D721Med (cell line): ENCODE data around the gene TMEM82.

Experiments
- DNase-seq: peaks from one replicate; pipeline ENCODE4 v3.0.0; 2011; ENCODE audit warnings: low spot score; ENCODE audit not compliant: insufficient read length
- FAIRE-seq: peaks from 2 replicates; lab custom pipeline; 2011; peaks lifted over from hg19 to GRCh38; lab: Jason Lieb, UNC
- CTCF ChIP-seq: IDR thresholded peaks from 2 replicates; pipeline ENCODE4 v1.5.1; 2012; ENCODE audit warnings: mild to moderate bottlenecking, control low read depth; ENCODE audit not compliant: insufficient read depth; ENCODE audit errors: missing control alignments

TMEM82 gene

DNA sequence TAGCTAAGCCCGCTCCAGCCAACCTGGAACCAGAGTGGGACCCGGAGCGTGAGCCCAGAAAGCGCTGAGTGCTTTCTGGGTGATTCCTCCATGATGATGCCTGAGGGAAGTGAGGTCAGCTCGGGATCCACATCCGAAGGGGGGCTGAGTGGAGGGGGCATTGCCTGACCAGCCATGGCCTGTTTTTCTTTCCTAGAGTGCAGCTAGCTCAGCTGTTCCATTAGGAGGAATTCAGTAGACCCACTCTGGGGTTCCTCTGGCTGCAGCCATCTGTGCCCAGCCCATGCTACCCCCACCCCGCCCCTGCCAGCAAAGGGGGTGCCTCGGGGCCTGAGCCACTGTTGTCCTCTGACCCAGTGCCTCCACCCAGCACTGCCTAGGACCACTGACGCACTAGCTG is 15.8 kb upstream of the TMEM82 start:
- DNase-seq (no peak), FAIRE-seq (no peak)
- TF ChIP-seq CTCF, result no peak

GRCh38 chr1:15727021-15727420 is 15.3 kb upstream of the TMEM82 start:
- FAIRE-seq (no peak), DNase-seq (no peak)
- no peak for TF ChIP-seq CTCF

DNA sequence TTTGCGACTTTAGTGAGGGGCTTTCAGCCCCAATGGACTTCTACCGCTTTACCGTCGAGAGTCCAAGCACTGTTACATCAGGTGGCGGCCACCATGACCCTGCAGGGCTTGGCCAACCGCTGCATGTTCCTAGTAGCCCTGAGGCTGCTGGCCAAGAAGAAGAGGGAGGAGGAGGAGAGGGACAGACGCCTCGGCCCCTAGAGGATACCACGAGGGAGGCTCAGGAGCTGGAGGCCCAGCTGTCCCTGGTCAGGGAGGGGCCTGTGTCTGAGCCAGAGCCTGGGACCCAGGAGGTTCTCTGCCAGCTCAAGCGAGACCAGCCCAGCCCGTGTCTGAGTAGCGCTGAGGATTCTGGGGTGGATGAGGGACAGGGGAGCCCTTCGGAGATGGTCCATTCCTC is 14.9 kb upstream of the TMEM82 start:
- DNase-seq, result no peak
- FAIRE-seq, result no peak
- TF ChIP-seq CTCF, result no peak

GRCh38 chr1:15727866-15728534 is 14.3 kb upstream of the TMEM82 start:
- no peak for DNase-seq
- no peak for TF ChIP-seq CTCF
- FAIRE-seq, result no peak

DNA sequence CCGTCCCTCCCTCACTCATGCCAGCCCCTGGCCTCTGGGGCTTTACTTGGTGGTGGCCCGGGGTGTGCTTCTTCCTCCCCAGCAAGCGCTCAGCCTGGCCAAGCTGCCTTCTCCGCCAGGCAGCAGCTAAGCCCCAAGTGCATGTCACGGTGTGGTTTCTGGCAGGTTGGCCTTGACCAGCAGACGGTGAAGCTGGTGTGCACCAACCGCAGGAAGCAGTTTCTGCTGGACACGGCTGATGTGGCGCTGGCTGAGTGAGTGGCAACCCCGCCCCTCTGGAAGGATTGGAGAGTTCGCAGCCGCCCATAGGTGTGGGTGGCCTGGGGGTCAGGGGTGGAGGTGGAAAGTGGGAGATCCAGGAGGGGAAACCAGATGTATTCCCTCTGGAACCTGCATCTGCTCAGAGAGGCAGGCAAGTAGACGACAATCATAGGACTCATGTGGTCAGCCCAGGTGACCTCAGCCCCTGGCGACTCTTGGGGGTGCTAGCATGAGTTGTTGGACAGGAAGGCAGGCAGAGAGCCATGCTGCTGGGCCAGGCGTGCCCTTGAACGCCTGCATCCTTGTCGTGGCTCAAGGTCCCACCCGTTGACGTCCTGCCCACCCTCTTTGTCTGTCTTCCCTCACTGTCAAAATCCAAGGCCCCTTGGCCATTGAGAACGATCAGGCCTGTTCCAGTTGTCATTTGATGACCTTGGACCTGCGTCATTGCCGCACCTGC is 13.2 kb upstream of the TMEM82 start:
- no peak for TF ChIP-seq CTCF
- FAIRE-seq (no peak), DNase-seq (no peak)

GRCh38 chr1:15730423-15730822 is 11.9 kb upstream of the TMEM82 start:
- FAIRE-seq (no peak), DNase-seq (no peak)
- no peak for TF ChIP-seq CTCF

DNA sequence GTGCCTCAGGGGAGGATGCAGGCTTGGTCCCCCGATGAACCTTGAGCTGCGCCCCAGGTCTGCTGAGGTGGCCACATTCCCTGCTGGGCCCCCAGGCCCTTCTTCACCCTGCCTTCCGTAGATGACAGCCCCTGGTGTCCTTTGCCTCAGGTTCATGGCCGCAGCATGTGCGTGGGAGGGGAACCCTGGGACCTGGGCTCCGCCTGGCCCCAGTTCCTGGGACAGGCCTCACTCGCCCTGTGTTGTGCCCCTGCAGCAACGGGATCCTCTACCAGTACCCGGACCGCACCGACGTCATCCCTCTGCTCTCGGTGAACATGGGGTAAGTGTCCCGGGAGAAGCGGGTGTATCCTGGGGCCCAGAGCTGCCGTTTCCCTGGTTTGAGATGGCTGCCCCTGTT is 11.4 kb upstream of the TMEM82 start:
- TF ChIP-seq CTCF, result no peak
- no peak for FAIRE-seq
- no peak for DNase-seq
